Aorta (tissue), 5 donors: ENCODE data around the gene HASPIN. TPM values are rescaled to one million over a fixed set of nuclear protein-coding genes. Genes with fewer than 3 reads are reported as not detected.
A peak's percentile ranks its signal among the peaks of the same experiment; 100 is the strongest.
"Not testable (repeated sequence)": the region's sequence is repeated elsewhere in the genome, so short reads cannot be mapped to it uniquely, and the experiment has no call there.

ENCODE experiments used
- ATAC-seq: fragments of 200-7000 bp; cut with Tn5 transposase; one replicate; pipeline ENCODE4 v1.9.1; 2022; ENCODE audit warnings: moderate library complexity; ENCODE audit not compliant: low FRiP score
- DNase-seq, 2 donors: peaks; one replicate each; pipeline ENCODE4 v3.0.0-alpha.2; 2020
- H3K27ac ChIP-seq, 2 donors: one replicate each; pipeline ENCODE4 v1.5.1; 2013; ENCODE audit warnings: low read length in 2 of 2, mild to moderate bottlenecking in 2 of 2, moderate library complexity in 2 of 2, control low read depth in 1 of 2, inconsistent platforms in 1 of 2, low read depth in 1 of 2
- H3K27me3 ChIP-seq, 2 donors: one replicate each; pipeline ENCODE4 v1.6.1; 2013; ENCODE audit warnings: control low read depth in 1 of 2, low read length in 1 of 2, mild to moderate bottlenecking in 1 of 2, moderate library complexity in 1 of 2; ENCODE audit not compliant: insufficient read depth in 2 of 2, control insufficient read depth in 1 of 2
- H3K36me3 ChIP-seq, 2 donors: one replicate each; pipeline ENCODE4 v1.6.1; 2013; ENCODE audit warnings: control low read depth in 1 of 2, low read length in 1 of 2, mild to moderate bottlenecking in 1 of 2; ENCODE audit not compliant: insufficient read depth in 2 of 2, control insufficient read depth in 1 of 2
- H3K4me1 ChIP-seq, 2 donors: one replicate each; pipeline ENCODE4 v1.6.1; 2013; ENCODE audit warnings: low read length in 2 of 2, control low read depth in 1 of 2, mild to moderate bottlenecking in 1 of 2, moderate library complexity in 1 of 2; ENCODE audit not compliant: insufficient read depth in 2 of 2, control insufficient read depth in 1 of 2
- H3K4me3 ChIP-seq, 2 donors: one replicate each; pipeline ENCODE4 v1.5.1; 2013; ENCODE audit warnings: low read length in 2 of 2, control low read depth in 1 of 2, mild to moderate bottlenecking in 1 of 2
- H3K9me3 ChIP-seq: one replicate; pipeline ENCODE4 v1.6.1; 2013; ENCODE audit warnings: mild to moderate bottlenecking, low read length; ENCODE audit not compliant: control insufficient read depth
- WGBS, 2 donors: extraction: QIAGEN DNeasy Blood & Tissue Kit; methylation state at CpG; one replicate each; pipeline ENCODE4 v1.1.7; 2013; 5-methylcytosine and 5-hydroxymethylcytosine counted together
- intact Hi-C, 2 donors: fragments of 100-400 bp; cut with DNase I; formaldehyde crosslinking; loops; one replicate each; pipeline versions ENCODE4 v1.14.2 to v1.15.0; 2022
- polyA plus RNA-seq, 2 donors: library from polyadenylated mRNA; stranded (reverse); fragments of 200-250 nt; gene quantifications; one replicate each; pipeline ENCODE4 v1.2.3, GENCODE V29; 2013
- total RNA-seq, 2 donors: library from RNA; stranded (reverse); fragmentation: NEBNext Ultra II Directional; extraction: Animal tissue kit (Norgen Biotek cat#: 25700); gene quantifications; one replicate each; pipeline ENCODE4 v1.2.1, GENCODE V29; 2021
- donor health status: healthy with polysubstance abuse.
- donor health status: Bipolar disorder and iron deficiency.
- donor health status: DM: no; HTN: no; CAD: no.
- donor health status: DM: no; HTN: no; CAD: no.
- donor health status: DM: yes; HTN: yes; CAD: no.

The HASPIN gene
- total and polyA plus RNA-seq, 4 donors: 0.13 to 0.27 TPM; not detected in 2

GRCh38 chr17:3693141-3693540, 30.6 kb upstream of the HASPIN start:
- peaks cover 3% of the 10 kb centered on the region for H3K9me3 ChIP-seq
- H3K4me1 ChIP-seq: no peaks in the 10 kb centered on the region
- no peak for DNase-seq
- ATAC-seq: no peak
- H3K27me3 ChIP-seq: no peaks in the 10 kb centered on the region
- no peak overlapping the region for H3K27ac ChIP-seq
- no peaks in the 10 kb centered on the region for H3K36me3 ChIP-seq
- no peak overlapping the region for H3K4me3 ChIP-seq
- intact Hi-C loops: no loop called here
- 64 to 68% methylated on average over 4 of the region's 4 CpGs for WGBS, 2 donors

- WGBS, 2 donors: 74 to 83% methylated on average over 9 of the region's 9 CpGs
- Histone ChIP-seq H3K4me1 (no peaks in the 10 kb centered on the region), H3K36me3 (no peaks in the 10 kb centered on the region), H3K27me3 (no peaks in the 10 kb centered on the region), H3K27ac (no peak overlapping the region), H3K9me3 (peaks cover 3% of the 10 kb centered on the region), H3K4me3 (no peak overlapping the region)
- intact Hi-C loops: no loop called here
- peak in 1 of 2 donors; percentile 33 for DNase-seq
- ATAC-seq: no peak
Observed at GRCh38 chr17:3693829-3694231, 29.9 kb upstream of the HASPIN start.

- Histone ChIP-seq H3K4me3 (no peak overlapping the region), H3K36me3 (no peaks in the 10 kb centered on the region), H3K27ac (no peak overlapping the region), H3K4me1 (no peaks in the 10 kb centered on the region), H3K27me3 (no peaks in the 10 kb centered on the region), H3K9me3 (peaks cover 3% of the 10 kb centered on the region)
- peak; percentile 26 for ATAC-seq
- intact Hi-C loops: no loop called here
- 7 to 11% methylated on average over 14 to 17 of the region's 17 CpGs for WGBS, 2 donors
- DNase-seq: peak in 1 of 2 donors; percentile 78
Observed at GRCh38 chr17:3695129-3695722, 28.5 kb upstream of the HASPIN start.

- Histone ChIP-seq H3K36me3 (no peaks in the 10 kb centered on the region), H3K27me3 (no peaks in the 10 kb centered on the region), H3K4me1 (no peaks in the 10 kb centered on the region), H3K9me3 (peaks cover 3% of the 10 kb centered on the region), H3K4me3 (peak within 1 kb of the TSS in 1 of 2 donors; percentile 26), H3K27ac (no peak within 1 kb of the TSS)
- WGBS, 2 donors: 1% methylated on average over 55 to 65 of the region's 65 CpGs
- ATAC-seq (peak; percentile 47), DNase-seq (peak in 1 of 2 donors; percentile 78)
- intact Hi-C loops: no loop called here
Observed at GRCh38 chr17:3695723-3696411, 27.8 kb upstream of the HASPIN start, which contains the start of gene P2RX5. Gene P2RX5 (minus strand): TSS chr17:3696155. CDS start chr17:3696005, 150 bp downstream.

GRCh38 chr17:3697103-3697476, 26.6 kb upstream of the HASPIN start:
- no peak overlapping the region for H3K4me3 ChIP-seq
- no peak for DNase-seq
- intact Hi-C loops: no loop called here
- 33 to 35% methylated on average over 12 of the region's 12 CpGs for WGBS, 2 donors
- ATAC-seq: no peak
- H3K36me3 ChIP-seq: no peaks in the 10 kb centered on the region
- H3K9me3 ChIP-seq: peaks cover 3% of the 10 kb centered on the region
- H3K27me3 ChIP-seq: no peaks in the 10 kb centered on the region
- H3K4me1 ChIP-seq: no peaks in the 10 kb centered on the region
- H3K27ac ChIP-seq: no peak overlapping the region

GRCh38 chr17:3698139-3698538, 25.6 kb upstream of the HASPIN start:
- Histone ChIP-seq H3K36me3 (no peaks in the 10 kb centered on the region), H3K4me3 (no peak overlapping the region), H3K9me3 (peaks cover 3% of the 10 kb centered on the region), H3K27me3 (no peaks in the 10 kb centered on the region), H3K27ac (no peak overlapping the region), H3K4me1 (no peaks in the 10 kb centered on the region)
- 77 to 82% methylated on average over 4 of the region's 4 CpGs for WGBS, 2 donors
- ATAC-seq: no peak
- DNase-seq: peak in 1 of 2 donors; percentile 37
- intact Hi-C loops: no loop called here

GRCh38 chr17:3699951-3700350, 23.8 kb upstream of the HASPIN start:
- WGBS, 2 donors: 88 to 90% methylated on average over 4 of the region's 4 CpGs
- intact Hi-C loops: no loop called here
- H3K36me3 ChIP-seq: no peaks in the 10 kb centered on the region
- ATAC-seq (no peak), DNase-seq (no peak)
- H3K4me1 ChIP-seq: no peaks in the 10 kb centered on the region
- no peak overlapping the region for H3K27ac ChIP-seq
- H3K9me3 ChIP-seq: peaks cover 3% of the 10 kb centered on the region
- H3K27me3 ChIP-seq: no peaks in the 10 kb centered on the region
- H3K4me3 ChIP-seq: no peak overlapping the region

GRCh38 chr17:3702041-3702539, 21.6 kb upstream of the HASPIN start:
- H3K27me3 ChIP-seq, intact Hi-C loops, H3K36me3 ChIP-seq, H3K27ac ChIP-seq, ATAC-seq, H3K4me3 ChIP-seq, H3K9me3 ChIP-seq, DNase-seq, H3K4me1 ChIP-seq: not testable (repeated sequence)
- WGBS, 2 donors: 89% methylated on average over 7 of the region's 7 CpGs
